HL-60 (cell line): ENCODE results near the gene PDE6B.

ENCODE experiments used
- DNase-seq, 2 experiments: peaks; one replicate each; pipeline ENCODE4 v3.0.0-alpha.2; 2010 to 2020; ENCODE audit warnings: low read depth in 1 of 2, low spot score in 1 of 2
- H3K27ac ChIP-seq: fragments of 250-450 bp; sonication (Bioruptor Pico); replicated peaks from 2 replicates; pipeline ENCODE4 v1.5.1; 2020; ENCODE audit warnings: mild to moderate bottlenecking, moderate library complexity
- H3K27me3 ChIP-seq: fragments of 250-450 bp; sonication (Bioruptor Pico); 2 replicates; pipeline ENCODE4 v1.5.1; 2021; ENCODE audit warnings: mild to moderate bottlenecking, moderate library complexity; ENCODE audit not compliant: insufficient read depth, poor library complexity, severe bottlenecking
- H3K4me3 ChIP-seq: replicated peaks from 2 replicates; pipeline ENCODE4 v1.5.1; 2011; ENCODE audit warnings: mild to moderate bottlenecking, control low read depth, low read length; ENCODE audit not compliant: insufficient read depth
- CTCF ChIP-seq: IDR thresholded peaks from one replicate; pipeline ENCODE4 v1.5.1; 2011; ENCODE audit warnings: low read length, control low read depth, inconsistent platforms; ENCODE audit not compliant: insufficient read depth
- GABPA ChIP-seq: IDR thresholded peaks from 2 replicates; pipeline ENCODE4 v1.6.1; 2012; ENCODE audit warnings: low read depth
- POLR2AphosphoS5 ChIP-seq: IDR thresholded peaks from 2 replicates; pipeline ENCODE4 v1.6.1; 2012; ENCODE audit warnings: low read depth
- REST ChIP-seq: IDR thresholded peaks from 2 replicates; pipeline ENCODE4 v1.6.1; 2012; ENCODE audit warnings: low read depth; ENCODE audit not compliant: insufficient replicate concordance
- SPI1 ChIP-seq: IDR thresholded peaks from 2 replicates; pipeline ENCODE4 v1.6.1; 2012; ENCODE audit warnings: low read depth, mild to moderate bottlenecking, borderline replicate concordance

Gene PDE6B

GRCh38 chr4:646460-646859, 21.1 kb downstream of the PDE6B start:
- no peak overlapping the region for H3K27ac ChIP-seq
- TF ChIP-seq SPI1, result no peak
- TF ChIP-seq GABPA, result no peak
- TF ChIP-seq CTCF, result no peak
- TF ChIP-seq REST, result no peak
- no peak for TF ChIP-seq POLR2AphosphoS5

GRCh38 chr4:647481-647880, 22.1 kb downstream of the PDE6B start:
- no peak for DNase-seq
- no peak for TF ChIP-seq POLR2AphosphoS5
- no peak for TF ChIP-seq CTCF
- Histone ChIP-seq H3K27me3 (no peaks in the 10 kb centered on the region), H3K4me3 (no peak overlapping the region), H3K27ac (no peak overlapping the region)

More at GRCh38 chr4:646460-646859, 21.1 kb downstream of the PDE6B start:
- H3K4me3 ChIP-seq, result no peak overlapping the region
- DNase-seq, result no peak
- no peaks in the 10 kb centered on the region for H3K27me3 ChIP-seq

- no peak overlapping the region for H3K4me3 ChIP-seq
- DNase-seq, result no peak
- H3K27ac ChIP-seq, result no peak overlapping the region
- no peaks in the 10 kb centered on the region for H3K27me3 ChIP-seq
- TF ChIP-seq POLR2AphosphoS5 (no peak), GABPA (no peak), REST (no peak)
Measured at GRCh38 chr4:648579-649292, 23.4 kb downstream of the PDE6B start.

- Histone ChIP-seq H3K27me3 (no peaks in the 10 kb centered on the region), H3K27ac (no peak overlapping the region), H3K4me3 (no peak overlapping the region)
- no peak for TF ChIP-seq REST
- no peak for DNase-seq
Measured at GRCh38 chr4:649293-649625, 23.9 kb downstream of the PDE6B start.
